RWPE2 (cell line): Measurements from ENCODE around the gene WRAP73.

Experiments
- ATAC-seq: fragments of 200-7000 bp; cut with Tn5 transposase; 3 replicates; pipeline ENCODE4 v1.9.1; 2021; ENCODE audit warnings: low read depth
- DNase-seq: peaks from one replicate; pipeline ENCODE4 v3.0.0-alpha.2; 2020; ENCODE audit warnings: low spot score
- H3K27ac ChIP-seq: fragments of 450-650 bp; 2 replicates; pipeline ENCODE4 v1.5.1; 2017; ENCODE audit warnings: mild to moderate bottlenecking; ENCODE audit not compliant: poor library complexity, severe bottlenecking
- H3K27me3 ChIP-seq: fragments of 250-450 bp; sonication (Bioruptor Pico); 2 replicates; pipeline ENCODE4 v1.5.1; 2021; ENCODE audit warnings: mild to moderate bottlenecking, moderate library complexity; ENCODE audit not compliant: insufficient read depth, poor library complexity, severe bottlenecking
- H3K36me3 ChIP-seq: fragments of 250-450 bp; sonication (Bioruptor Pico); 2 replicates; pipeline ENCODE4 v1.5.1; 2020; ENCODE audit warnings: low read depth, mild to moderate bottlenecking, moderate library complexity
- H3K4me1 ChIP-seq: fragments of 250-450 bp; sonication (Bioruptor Pico); 2 replicates; pipeline ENCODE4 v1.5.1; 2021; ENCODE audit warnings: mild to moderate bottlenecking, moderate library complexity; ENCODE audit not compliant: insufficient read depth, poor library complexity, severe bottlenecking
- H3K4me3 ChIP-seq: fragments of 250-450 bp; sonication (Bioruptor Pico); 2 replicates; pipeline ENCODE4 v1.5.1; 2021; ENCODE audit warnings: mild to moderate bottlenecking, moderate library complexity; ENCODE audit not compliant: severe bottlenecking
- H3K9me3 ChIP-seq: fragments of 250-450 bp; sonication (Bioruptor Pico); 2 replicates; pipeline ENCODE4 v1.5.1; 2021; ENCODE audit warnings: mild to moderate bottlenecking, moderate library complexity; ENCODE audit not compliant: severe bottlenecking
- TF ChIP-seq, protein P1 (sequence below): fragments of 450-650 bp; IDR thresholded peaks from one replicate; pipeline ENCODE4 v1.5.1; 2017; ENCODE audit warnings: mild to moderate bottlenecking, moderate library complexity; ENCODE audit not compliant: poor library complexity, severe bottlenecking

The WRAP73 gene

DNA sequence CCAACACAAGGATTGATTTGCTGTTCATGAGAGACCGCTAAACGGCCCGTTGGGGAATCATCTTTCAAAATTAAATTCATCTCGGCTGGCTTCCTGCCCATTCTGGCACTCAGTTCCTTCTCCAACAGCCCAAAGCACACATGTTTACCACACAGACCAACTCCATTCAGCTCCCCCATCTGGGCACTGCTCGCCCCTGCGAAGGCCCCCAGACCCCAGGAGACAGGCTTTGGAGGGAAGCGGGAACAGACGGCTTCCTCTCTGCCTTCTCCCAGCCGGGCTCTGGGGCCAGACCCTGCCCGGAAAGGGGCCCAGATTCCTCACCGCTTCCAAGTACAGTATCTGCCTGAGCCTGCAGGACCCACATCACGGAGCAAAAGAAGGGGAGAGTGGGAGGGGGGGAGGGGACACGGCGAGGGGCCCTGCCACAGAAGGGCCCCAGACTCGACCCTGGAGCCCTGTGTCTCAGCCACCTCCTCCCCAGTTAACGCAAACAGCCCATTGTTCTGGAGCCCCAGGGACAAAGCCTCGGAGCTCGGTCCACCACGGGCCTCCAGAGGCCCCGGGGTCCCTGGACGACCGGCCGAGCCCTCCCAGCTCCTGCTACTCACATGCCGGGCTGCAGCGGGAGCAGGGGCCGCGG is 39.3 kb downstream of the WRAP73 start:
- Histone ChIP-seq H3K4me3 (peak overlapping the region; percentile 20), H3K4me1 (peaks cover 9% of the 10 kb centered on the region), H3K9me3 (no peaks in the 10 kb centered on the region), H3K27ac (no peak overlapping the region), H3K36me3 (no peaks in the 10 kb centered on the region), H3K27me3 (no peaks in the 10 kb centered on the region)
- TF ChIP-seq, protein P1, sequence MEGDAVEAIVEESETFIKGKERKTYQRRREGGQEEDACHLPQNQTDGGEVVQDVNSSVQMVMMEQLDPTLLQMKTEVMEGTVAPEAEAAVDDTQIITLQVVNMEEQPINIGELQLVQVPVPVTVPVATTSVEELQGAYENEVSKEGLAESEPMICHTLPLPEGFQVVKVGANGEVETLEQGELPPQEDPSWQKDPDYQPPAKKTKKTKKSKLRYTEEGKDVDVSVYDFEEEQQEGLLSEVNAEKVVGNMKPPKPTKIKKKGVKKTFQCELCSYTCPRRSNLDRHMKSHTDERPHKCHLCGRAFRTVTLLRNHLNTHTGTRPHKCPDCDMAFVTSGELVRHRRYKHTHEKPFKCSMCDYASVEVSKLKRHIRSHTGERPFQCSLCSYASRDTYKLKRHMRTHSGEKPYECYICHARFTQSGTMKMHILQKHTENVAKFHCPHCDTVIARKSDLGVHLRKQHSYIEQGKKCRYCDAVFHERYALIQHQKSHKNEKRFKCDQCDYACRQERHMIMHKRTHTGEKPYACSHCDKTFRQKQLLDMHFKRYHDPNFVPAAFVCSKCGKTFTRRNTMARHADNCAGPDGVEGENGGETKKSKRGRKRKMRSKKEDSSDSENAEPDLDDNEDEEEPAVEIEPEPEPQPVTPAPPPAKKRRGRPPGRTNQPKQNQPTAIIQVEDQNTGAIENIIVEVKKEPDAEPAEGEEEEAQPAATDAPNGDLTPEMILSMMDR, result no peak
- DNase-seq (no peak), ATAC-seq (no peak)

DNA sequence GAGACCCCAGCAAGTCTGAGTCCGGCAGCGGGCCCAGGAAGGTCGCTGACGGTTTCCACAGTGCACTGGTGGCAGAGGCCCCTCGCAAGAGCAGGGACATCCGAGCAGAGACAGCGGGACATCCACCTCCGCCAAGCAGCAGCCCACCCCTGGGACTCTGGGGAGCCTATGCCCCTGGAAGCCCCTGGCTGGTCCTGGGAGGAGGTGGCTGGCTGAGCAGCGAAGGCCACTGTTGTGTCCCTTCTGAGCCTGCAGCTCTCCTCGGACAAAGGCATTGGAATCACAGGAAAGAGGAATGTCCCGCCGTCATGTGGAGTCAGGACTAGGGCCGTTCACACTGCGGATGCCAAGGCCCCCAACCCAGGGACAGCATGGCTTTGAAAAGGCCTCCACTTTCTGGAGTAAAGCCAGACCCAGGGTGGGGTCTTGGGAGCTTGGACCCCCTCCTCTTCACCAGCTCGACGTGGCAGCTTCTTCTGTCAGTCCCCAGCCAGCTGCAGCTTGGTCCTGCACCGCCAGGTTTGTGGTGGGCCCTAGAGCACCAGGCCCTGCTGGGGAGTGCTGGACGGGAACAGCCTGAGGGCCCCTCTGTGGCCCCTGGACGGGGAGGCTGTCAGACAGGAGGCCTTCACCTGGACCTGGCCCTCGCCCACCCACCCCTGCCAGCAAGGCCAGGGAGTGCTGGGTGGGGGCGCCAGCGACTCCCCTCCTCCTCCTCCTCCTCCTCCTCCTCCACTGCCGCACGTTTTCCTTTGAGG is 40.0 kb downstream of the WRAP73 start:
- DNase-seq, result no peak
- H3K4me3 ChIP-seq, result no peak overlapping the region
- no peak overlapping the region for H3K27ac ChIP-seq

DNA sequence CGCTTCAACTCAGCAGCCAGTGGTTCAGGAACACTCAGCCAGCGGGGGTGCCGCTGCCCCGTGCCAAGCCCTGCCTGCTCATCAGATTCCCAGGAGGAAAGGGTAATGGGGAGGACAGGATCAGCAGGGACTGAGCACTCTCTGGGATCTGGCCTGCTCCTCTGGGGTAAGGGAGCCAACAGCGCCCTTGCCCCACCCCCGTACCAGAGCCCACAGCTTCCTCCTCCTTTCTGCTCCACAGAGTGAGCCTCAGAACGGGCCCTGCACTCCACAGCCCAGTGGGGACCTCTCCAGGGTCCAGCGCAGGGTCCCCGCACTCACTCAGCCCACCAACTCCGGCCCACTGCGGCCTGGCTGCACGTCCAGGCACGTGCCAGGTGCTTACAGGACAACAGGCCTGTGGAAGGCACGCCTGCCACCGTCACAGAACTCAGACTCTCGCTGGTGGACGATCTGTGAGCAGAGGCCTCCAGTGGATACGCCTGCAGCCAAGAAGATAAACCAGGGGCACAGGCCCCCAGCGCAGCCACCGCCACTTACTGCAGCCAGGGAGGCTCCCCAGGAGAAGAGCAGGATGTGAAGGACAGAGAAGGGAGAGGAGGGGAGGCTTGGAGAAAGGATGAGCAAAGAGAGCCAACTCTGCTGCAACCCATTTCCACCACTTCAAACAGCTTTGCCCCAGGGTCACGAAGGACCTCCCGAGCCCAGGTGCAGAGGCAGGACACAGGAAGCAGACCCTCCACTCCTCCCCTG is 40.7 kb downstream of the WRAP73 start:
- TF ChIP-seq, protein P1, result no peak
- Histone ChIP-seq H3K4me3 (no peak overlapping the region), H3K27me3 (no peaks in the 10 kb centered on the region), H3K9me3 (no peaks in the 10 kb centered on the region), H3K27ac (no peak overlapping the region), H3K4me1 (peaks cover 9% of the 10 kb centered on the region), H3K36me3 (no peaks in the 10 kb centered on the region)
- no peak for DNase-seq
- no peak for ATAC-seq

More for the DNA sequence above, 40.0 kb downstream of the WRAP73 start:
- H3K9me3 ChIP-seq, result no peaks in the 10 kb centered on the region
- no peaks in the 10 kb centered on the region for H3K27me3 ChIP-seq
- TF ChIP-seq, protein P1, result no peak
- H3K4me1 ChIP-seq, result peaks cover 9% of the 10 kb centered on the region
- ATAC-seq, result no peak
- no peaks in the 10 kb centered on the region for H3K36me3 ChIP-seq

DNA sequence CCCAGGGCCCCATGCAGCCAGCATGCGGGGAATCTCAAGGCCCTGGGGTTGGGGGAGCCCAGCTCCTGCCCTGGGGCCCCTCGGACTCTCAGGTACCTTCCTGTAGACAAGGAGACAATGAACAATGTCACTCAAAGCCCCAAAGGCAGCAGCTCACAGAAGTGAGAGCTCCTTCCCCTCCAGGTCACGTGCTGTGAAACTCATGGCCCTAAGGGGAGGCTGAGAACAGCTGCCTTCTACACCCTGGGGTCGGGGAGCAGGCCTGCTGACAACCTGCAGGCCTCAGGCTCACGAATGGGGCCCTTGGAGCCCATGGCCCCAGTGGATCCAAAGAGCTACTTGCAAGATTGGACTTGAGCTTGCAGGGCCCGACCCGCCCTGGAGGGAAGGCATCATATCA is 41.7 kb downstream of the WRAP73 start:
- H3K4me3 ChIP-seq, result no peak overlapping the region
- DNase-seq, result no peak
- no peak overlapping the region for H3K27ac ChIP-seq
- no peaks in the 10 kb centered on the region for H3K9me3 ChIP-seq
- ATAC-seq, result no peak
- no peaks in the 10 kb centered on the region for H3K27me3 ChIP-seq
- TF ChIP-seq, protein P1, result no peak
- H3K36me3 ChIP-seq, result no peaks in the 10 kb centered on the region
- H3K4me1 ChIP-seq, result peaks cover 3% of the 10 kb centered on the region
